Panc1 (cell line): ENCODE results near the gene GDPD2.

Source experiments
- POLR2AphosphoS5 ChIP-seq: IDR thresholded peaks from 2 replicates; pipeline ENCODE4 v1.6.1; 2012; ENCODE audit warnings: mild to moderate bottlenecking, low read depth, low read length, moderate library complexity
- SIN3A ChIP-seq: IDR thresholded peaks from 2 replicates; pipeline ENCODE4 v1.6.1; 2012; ENCODE audit warnings: low read depth, mild to moderate bottlenecking, low read length, moderate library complexity, borderline replicate concordance; ENCODE audit not compliant: insufficient read depth
- TCF7L2 ChIP-seq: IDR thresholded peaks from 2 replicates; pipeline ENCODE4 v1.6.1; 2011; ENCODE audit warnings: mild to moderate bottlenecking, low read depth, low read length, inconsistent platforms
- TF ChIP-seq, protein P1 (sequence below): fragments of 450-650 bp; IDR thresholded peaks from 2 replicates; pipeline ENCODE4 v1.5.1; 2017; ENCODE audit warnings: mild to moderate bottlenecking
- TF ChIP-seq, protein P2 (sequence below), 2 experiments: IDR thresholded peaks; 2 replicates each; pipeline ENCODE4 v1.6.1; 2011 to 2012; ENCODE audit warnings: low read depth in 2 of 2, control low read depth in 1 of 2, low read length in 1 of 2, mild to moderate bottlenecking in 1 of 2, moderate library complexity in 1 of 2; ENCODE audit not compliant: insufficient read depth in 1 of 2

DNA sequence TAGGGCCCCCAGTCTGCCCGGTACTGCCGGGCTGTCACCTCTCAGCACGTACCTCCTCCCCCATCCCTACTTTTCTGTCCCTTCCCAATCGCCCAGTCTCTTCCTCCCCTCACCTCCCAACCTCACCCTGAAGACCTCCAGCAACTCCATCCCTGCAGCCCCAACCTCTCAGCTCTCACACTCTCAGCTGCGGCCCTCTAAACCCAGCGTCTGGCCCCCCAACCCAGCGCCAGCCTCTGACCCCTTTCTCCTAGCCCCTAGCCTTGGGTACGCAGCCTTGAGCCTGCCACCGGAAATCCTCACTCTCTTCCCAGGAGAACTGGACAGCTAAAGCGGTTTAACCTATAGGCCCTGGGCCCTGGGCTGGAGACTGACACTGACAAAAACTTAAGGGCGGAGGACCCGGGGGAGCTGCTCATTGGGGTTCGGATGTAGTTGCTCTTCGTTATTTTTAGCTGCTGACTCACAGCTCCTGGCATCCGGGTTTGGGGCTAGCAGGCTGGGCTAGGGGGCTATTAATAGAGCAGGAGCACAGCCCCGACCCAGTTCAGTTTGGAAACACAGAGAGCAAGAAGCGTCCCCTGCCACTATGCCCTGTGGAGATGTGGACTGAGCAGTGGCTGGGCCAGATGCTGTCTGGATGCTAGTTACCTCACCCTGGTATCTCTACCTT lies 11.9 kb downstream of the GDPD2 start:
- TF ChIP-seq, protein P1, sequence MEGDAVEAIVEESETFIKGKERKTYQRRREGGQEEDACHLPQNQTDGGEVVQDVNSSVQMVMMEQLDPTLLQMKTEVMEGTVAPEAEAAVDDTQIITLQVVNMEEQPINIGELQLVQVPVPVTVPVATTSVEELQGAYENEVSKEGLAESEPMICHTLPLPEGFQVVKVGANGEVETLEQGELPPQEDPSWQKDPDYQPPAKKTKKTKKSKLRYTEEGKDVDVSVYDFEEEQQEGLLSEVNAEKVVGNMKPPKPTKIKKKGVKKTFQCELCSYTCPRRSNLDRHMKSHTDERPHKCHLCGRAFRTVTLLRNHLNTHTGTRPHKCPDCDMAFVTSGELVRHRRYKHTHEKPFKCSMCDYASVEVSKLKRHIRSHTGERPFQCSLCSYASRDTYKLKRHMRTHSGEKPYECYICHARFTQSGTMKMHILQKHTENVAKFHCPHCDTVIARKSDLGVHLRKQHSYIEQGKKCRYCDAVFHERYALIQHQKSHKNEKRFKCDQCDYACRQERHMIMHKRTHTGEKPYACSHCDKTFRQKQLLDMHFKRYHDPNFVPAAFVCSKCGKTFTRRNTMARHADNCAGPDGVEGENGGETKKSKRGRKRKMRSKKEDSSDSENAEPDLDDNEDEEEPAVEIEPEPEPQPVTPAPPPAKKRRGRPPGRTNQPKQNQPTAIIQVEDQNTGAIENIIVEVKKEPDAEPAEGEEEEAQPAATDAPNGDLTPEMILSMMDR: no peak
- TF ChIP-seq SIN3A (no peak), POLR2AphosphoS5 (no peak), TCF7L2 (no peak)
- TF ChIP-seq, protein P2, sequence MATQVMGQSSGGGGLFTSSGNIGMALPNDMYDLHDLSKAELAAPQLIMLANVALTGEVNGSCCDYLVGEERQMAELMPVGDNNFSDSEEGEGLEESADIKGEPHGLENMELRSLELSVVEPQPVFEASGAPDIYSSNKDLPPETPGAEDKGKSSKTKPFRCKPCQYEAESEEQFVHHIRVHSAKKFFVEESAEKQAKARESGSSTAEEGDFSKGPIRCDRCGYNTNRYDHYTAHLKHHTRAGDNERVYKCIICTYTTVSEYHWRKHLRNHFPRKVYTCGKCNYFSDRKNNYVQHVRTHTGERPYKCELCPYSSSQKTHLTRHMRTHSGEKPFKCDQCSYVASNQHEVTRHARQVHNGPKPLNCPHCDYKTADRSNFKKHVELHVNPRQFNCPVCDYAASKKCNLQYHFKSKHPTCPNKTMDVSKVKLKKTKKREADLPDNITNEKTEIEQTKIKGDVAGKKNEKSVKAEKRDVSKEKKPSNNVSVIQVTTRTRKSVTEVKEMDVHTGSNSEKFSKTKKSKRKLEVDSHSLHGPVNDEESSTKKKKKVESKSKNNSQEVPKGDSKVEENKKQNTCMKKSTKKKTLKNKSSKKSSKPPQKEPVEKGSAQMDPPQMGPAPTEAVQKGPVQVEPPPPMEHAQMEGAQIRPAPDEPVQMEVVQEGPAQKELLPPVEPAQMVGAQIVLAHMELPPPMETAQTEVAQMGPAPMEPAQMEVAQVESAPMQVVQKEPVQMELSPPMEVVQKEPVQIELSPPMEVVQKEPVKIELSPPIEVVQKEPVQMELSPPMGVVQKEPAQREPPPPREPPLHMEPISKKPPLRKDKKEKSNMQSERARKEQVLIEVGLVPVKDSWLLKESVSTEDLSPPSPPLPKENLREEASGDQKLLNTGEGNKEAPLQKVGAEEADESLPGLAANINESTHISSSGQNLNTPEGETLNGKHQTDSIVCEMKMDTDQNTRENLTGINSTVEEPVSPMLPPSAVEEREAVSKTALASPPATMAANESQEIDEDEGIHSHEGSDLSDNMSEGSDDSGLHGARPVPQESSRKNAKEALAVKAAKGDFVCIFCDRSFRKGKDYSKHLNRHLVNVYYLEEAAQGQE (IDR thresholded peaks at IDR 0.05; ENCODE audit: insufficient read depth in 1 of 2, low read depth in 2 of 2, low read length in 1 of 2): no peak
